ENCODE measurements around the gene TOP2A.

DNA sequence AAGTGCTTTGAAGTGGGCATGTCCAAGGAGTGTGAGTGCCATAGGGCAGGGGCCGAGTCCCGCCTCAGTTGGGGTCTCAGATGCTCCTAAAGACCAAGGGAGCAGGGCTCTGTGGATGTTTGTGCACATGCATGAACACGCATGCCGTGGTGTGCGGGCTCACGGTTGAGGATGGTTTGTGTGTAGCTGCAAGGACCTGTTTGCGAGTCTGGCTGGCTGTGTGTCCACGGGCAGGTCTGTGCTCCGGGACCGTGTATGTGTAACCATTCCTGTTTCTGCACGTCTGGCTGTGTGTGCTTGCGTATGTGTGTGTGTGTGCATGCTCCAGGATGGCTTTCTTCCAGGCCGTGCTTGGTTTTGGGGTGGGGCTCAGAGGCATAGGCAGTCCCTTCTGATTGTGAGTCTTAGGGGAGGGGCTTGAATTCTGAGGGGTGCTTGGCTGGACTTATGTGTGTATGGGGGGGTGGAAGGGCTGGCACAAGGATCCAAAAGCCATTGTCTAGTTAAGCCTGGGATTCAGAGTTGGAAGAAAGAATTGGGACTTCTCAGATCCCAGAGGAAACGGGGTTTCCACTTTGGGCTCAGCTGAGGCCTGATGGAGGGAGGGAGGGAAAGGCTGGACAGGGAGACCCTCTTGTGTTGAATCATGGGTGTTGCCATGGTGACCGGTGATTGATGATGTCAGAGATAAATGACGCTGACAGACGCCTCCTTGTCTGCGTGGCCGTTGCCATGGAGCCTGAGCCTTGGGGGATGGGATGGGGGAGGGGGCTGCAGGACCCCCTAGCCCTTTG, 67.6 kb downstream of the TOP2A start:
- TF ChIP-seq CTCF (IDR thresholded peaks at IDR 0.05) (no peak), POLR2A (IDR thresholded peaks at IDR 0.05) (no peak)
